Neural cell (in vitro differentiated cells): Measurements from ENCODE around the gene TPRG1L. TPM values are rescaled to one million over a fixed set of nuclear protein-coding genes. Genes with fewer than 3 reads are reported as not detected.
A peak's percentile ranks its signal among the peaks of the same experiment; 100 is the strongest.

Experiments
- H2AFZ ChIP-seq: fragments of 200-600, 300-800 bp; sonication (generic), shearing (Covaris generic); 2 replicates; pipeline ENCODE4 v1.6.0; 2014; ENCODE audit warnings: low read depth, mild to moderate bottlenecking, antibody characterized with exemption, low read length, moderate library complexity
- H3F3A ChIP-seq: fragments of 200-600 bp; shearing (Covaris generic); 2 replicates; pipeline ENCODE4 v1.6.1; 2016; ENCODE audit warnings: mild to moderate bottlenecking, moderate library complexity, mixed read lengths, antibody characterized with exemption, low read length; ENCODE audit not compliant: insufficient read depth, poor library complexity, severe bottlenecking
- H3K27ac ChIP-seq: fragments of 200-600, 300-800 bp; sonication (generic), shearing (Covaris generic); 2 replicates; pipeline ENCODE4 v1.5.1; 2014; ENCODE audit warnings: mild to moderate bottlenecking, low read length, moderate library complexity
- H3K27me3 ChIP-seq: fragments of 300-800, 200-600 bp; sonication (generic), shearing (Covaris generic); 2 replicates; pipeline ENCODE4 v1.6.0; 2014; ENCODE audit warnings: mild to moderate bottlenecking, low read depth, low read length, moderate library complexity; ENCODE audit not compliant: insufficient read depth
- H3K36me3 ChIP-seq: fragments of 300-800, 200-600 bp; sonication (generic), shearing (Covaris generic); 2 replicates; pipeline ENCODE4 v1.5.1; 2014; ENCODE audit warnings: mild to moderate bottlenecking, antibody characterized with exemption, low read length, moderate library complexity; ENCODE audit not compliant: insufficient read depth
- H3K4me2 ChIP-seq: fragments of 300-800, 200-600 bp; sonication (generic), shearing (Covaris generic); 2 replicates; pipeline ENCODE4 v1.6.0; 2014; ENCODE audit warnings: mild to moderate bottlenecking, low read length
- H3K4me3 ChIP-seq: fragments of 300-800, 200-600 bp; sonication (generic), shearing (Covaris generic); 2 replicates; pipeline ENCODE4 v1.5.1; 2014; ENCODE audit warnings: mild to moderate bottlenecking, low read length, moderate library complexity
- H3K79me2 ChIP-seq: fragments of 200-600 bp; shearing (Covaris generic); replicated peaks from 2 replicates; pipeline ENCODE4 v1.6.0; 2014; ENCODE audit warnings: mild to moderate bottlenecking, low read length, moderate library complexity; ENCODE audit not compliant: insufficient read depth
- H3K9ac ChIP-seq: fragments of 300-800, 200-600 bp; sonication (generic), shearing (Covaris generic); 2 replicates; pipeline ENCODE4 v1.6.1; 2016; ENCODE audit warnings: mild to moderate bottlenecking, low read length, mixed read lengths
- H3K9me2 ChIP-seq: fragments of 200-600 bp; shearing (Covaris generic); 2 replicates; pipeline ENCODE4 v1.6.1; 2016; ENCODE audit warnings: mild to moderate bottlenecking, low read length, mixed read lengths; ENCODE audit not compliant: insufficient read depth
- H3K9me3 ChIP-seq: fragments of 200-600, 300-800 bp; sonication (generic), shearing (Covaris generic); 2 replicates; pipeline ENCODE4 v1.6.1; 2016; ENCODE audit warnings: mild to moderate bottlenecking, mixed run types, low read length, moderate library complexity, mixed read lengths
- H4K20me1 ChIP-seq: fragments of 200-600 bp; shearing (Covaris generic); 2 replicates; pipeline ENCODE4 v1.6.1; 2016; ENCODE audit warnings: mild to moderate bottlenecking, mixed run types; ENCODE audit not compliant: insufficient read depth
- EP300 ChIP-seq: fragments of 450-650 bp; conservative IDR thresholded peaks from 2 replicates; pipeline ENCODE4 v1.6.1; 2014; ENCODE audit warnings: antibody characterized with exemption, mild to moderate bottlenecking, moderate library complexity; ENCODE audit not compliant: poor library complexity, severe bottlenecking
- EZH2 ChIP-seq: fragments of 200-600, 300-800 bp; shearing (Covaris generic), sonication (generic); IDR thresholded peaks from 2 replicates; pipeline ENCODE4 v1.6.1; 2014; ENCODE audit warnings: antibody characterized with exemption, low read length, borderline replicate concordance, mild to moderate bottlenecking; ENCODE audit not compliant: insufficient read depth, poor library complexity, severe bottlenecking
- MXI1 ChIP-seq: fragments of 450-650 bp; conservative IDR thresholded peaks from 2 replicates; pipeline ENCODE4 v1.6.1; 2014; ENCODE audit warnings: antibody characterized with exemption, mild to moderate bottlenecking; ENCODE audit not compliant: poor library complexity, severe bottlenecking
- POLR2AphosphoS5 ChIP-seq: IDR thresholded peaks from 2 replicates; pipeline ENCODE4 v1.6.1; 2012
- RAD21 ChIP-seq: fragments of 450-650 bp; conservative IDR thresholded peaks from 2 replicates; pipeline ENCODE4 v1.6.1; 2014; ENCODE audit warnings: antibody characterized with exemption, mild to moderate bottlenecking, moderate library complexity
- SMC3 ChIP-seq: fragments of 450-650 bp; conservative IDR thresholded peaks from 2 replicates; pipeline ENCODE4 v1.6.1; 2014; ENCODE audit warnings: antibody characterized with exemption, mild to moderate bottlenecking, moderate library complexity; ENCODE audit not compliant: poor library complexity
- TAF1 ChIP-seq: IDR thresholded peaks from 2 replicates; pipeline ENCODE4 v1.6.1; 2012; ENCODE audit warnings: low read depth
- polyA plus RNA-seq: library from polyadenylated mRNA; depleted of rRNA; stranded (reverse); fragments of >200 nt; gene quantifications from 2 replicates; pipeline ENCODE4 v1.2.3, GENCODE V29; 2014
- TF ChIP-seq, protein P1 (sequence below): fragments of 450-650 bp; IDR thresholded peaks from 2 replicates; pipeline ENCODE4 v1.5.1; 2014; ENCODE audit warnings: antibody characterized with exemption, mild to moderate bottlenecking, moderate library complexity; ENCODE audit not compliant: poor library complexity, severe bottlenecking
- TF ChIP-seq, protein P2 (sequence below): IDR thresholded peaks from 2 replicates; pipeline ENCODE4 v1.6.1; 2012; ENCODE audit warnings: borderline replicate concordance

Gene TPRG1L
- polyA plus RNA-seq, 1 donor from 2014 or later: 22.4 TPM

DNA sequence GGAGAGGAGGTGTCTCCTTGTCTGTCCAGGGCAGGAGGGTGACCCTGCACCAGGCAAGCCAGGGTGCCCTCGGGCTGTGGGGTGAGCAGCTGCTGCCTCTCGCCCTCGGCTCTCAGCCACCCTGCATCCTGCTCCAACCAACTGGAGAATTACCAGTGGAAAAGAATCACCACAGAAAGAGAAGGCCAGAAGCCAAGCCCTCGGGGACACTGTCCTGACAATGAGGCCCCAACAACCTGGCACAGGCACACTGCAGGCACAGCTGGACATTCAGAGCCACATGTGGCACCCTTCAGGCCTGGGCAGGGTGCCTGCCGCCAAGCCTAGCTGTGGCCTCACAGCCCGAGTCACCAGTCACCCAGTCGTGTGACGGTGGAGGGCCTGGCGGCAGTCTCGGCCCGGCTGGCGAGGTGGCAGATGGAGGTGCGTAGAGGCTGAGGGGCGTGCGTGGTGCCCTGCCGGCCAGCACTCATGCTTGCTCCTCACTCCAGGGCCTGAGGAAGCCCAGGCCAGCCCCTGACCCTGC, 25.5 kb upstream of the TPRG1L start:
- Histone ChIP-seq H3K79me2 (no peaks in the 10 kb centered on the region), H2AFZ (no peak overlapping the region), H3F3A (no peaks in the 10 kb centered on the region), H3K27ac (no peak overlapping the region), H3K27me3 (no peaks in the 10 kb centered on the region), H4K20me1 (no peaks in the 10 kb centered on the region), H3K4me2 (no peak overlapping the region), H3K36me3 (no peaks in the 10 kb centered on the region), H3K4me3 (no peak overlapping the region), H3K9me2 (no peaks in the 10 kb centered on the region), H3K9ac (peak overlapping the region; percentile 46), H3K9me3 (no peaks in the 10 kb centered on the region)
- TF ChIP-seq, protein P1, sequence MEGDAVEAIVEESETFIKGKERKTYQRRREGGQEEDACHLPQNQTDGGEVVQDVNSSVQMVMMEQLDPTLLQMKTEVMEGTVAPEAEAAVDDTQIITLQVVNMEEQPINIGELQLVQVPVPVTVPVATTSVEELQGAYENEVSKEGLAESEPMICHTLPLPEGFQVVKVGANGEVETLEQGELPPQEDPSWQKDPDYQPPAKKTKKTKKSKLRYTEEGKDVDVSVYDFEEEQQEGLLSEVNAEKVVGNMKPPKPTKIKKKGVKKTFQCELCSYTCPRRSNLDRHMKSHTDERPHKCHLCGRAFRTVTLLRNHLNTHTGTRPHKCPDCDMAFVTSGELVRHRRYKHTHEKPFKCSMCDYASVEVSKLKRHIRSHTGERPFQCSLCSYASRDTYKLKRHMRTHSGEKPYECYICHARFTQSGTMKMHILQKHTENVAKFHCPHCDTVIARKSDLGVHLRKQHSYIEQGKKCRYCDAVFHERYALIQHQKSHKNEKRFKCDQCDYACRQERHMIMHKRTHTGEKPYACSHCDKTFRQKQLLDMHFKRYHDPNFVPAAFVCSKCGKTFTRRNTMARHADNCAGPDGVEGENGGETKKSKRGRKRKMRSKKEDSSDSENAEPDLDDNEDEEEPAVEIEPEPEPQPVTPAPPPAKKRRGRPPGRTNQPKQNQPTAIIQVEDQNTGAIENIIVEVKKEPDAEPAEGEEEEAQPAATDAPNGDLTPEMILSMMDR: no peak
- no peak for TF ChIP-seq POLR2AphosphoS5
- TF ChIP-seq EP300: no peak
- no peak for TF ChIP-seq MXI1
- no peak for TF ChIP-seq TAF1
- no peak for TF ChIP-seq EZH2
- TF ChIP-seq, protein P2, sequence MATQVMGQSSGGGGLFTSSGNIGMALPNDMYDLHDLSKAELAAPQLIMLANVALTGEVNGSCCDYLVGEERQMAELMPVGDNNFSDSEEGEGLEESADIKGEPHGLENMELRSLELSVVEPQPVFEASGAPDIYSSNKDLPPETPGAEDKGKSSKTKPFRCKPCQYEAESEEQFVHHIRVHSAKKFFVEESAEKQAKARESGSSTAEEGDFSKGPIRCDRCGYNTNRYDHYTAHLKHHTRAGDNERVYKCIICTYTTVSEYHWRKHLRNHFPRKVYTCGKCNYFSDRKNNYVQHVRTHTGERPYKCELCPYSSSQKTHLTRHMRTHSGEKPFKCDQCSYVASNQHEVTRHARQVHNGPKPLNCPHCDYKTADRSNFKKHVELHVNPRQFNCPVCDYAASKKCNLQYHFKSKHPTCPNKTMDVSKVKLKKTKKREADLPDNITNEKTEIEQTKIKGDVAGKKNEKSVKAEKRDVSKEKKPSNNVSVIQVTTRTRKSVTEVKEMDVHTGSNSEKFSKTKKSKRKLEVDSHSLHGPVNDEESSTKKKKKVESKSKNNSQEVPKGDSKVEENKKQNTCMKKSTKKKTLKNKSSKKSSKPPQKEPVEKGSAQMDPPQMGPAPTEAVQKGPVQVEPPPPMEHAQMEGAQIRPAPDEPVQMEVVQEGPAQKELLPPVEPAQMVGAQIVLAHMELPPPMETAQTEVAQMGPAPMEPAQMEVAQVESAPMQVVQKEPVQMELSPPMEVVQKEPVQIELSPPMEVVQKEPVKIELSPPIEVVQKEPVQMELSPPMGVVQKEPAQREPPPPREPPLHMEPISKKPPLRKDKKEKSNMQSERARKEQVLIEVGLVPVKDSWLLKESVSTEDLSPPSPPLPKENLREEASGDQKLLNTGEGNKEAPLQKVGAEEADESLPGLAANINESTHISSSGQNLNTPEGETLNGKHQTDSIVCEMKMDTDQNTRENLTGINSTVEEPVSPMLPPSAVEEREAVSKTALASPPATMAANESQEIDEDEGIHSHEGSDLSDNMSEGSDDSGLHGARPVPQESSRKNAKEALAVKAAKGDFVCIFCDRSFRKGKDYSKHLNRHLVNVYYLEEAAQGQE: no peak
- no peak for TF ChIP-seq SMC3
- TF ChIP-seq RAD21: no peak

DNA sequence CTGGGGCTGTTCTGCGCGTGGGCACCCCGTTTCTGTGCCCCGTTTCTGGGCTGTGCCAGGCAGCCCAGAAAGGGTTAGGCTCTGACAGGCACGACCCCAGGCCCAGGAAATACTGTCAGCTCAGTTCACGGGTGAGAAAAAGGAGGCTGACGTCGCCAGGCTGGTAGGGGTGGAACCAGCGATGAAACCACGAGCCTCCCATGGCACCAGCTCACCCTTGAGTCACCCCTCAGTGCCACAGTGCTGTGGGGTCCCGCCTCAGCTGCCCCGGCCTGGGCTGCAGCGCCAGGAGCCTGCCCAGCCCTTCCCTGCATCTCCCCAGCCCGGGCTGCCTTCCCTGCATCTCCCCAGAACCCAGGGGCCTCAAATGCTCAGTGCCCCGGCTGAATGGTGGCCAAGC, 25.0 kb upstream of the TPRG1L start:
- Histone ChIP-seq H3K36me3 (no peaks in the 10 kb centered on the region), H3K9ac (no peak overlapping the region), H3K27me3 (no peaks in the 10 kb centered on the region), H3K9me3 (no peaks in the 10 kb centered on the region), H3K79me2 (no peaks in the 10 kb centered on the region), H3K4me3 (no peak overlapping the region), H3K27ac (no peak overlapping the region), H3K4me2 (no peak overlapping the region), H3K9me2 (no peaks in the 10 kb centered on the region), H2AFZ (no peak overlapping the region), H4K20me1 (no peaks in the 10 kb centered on the region), H3F3A (no peaks in the 10 kb centered on the region)
- no peak for TF ChIP-seq TAF1
- TF ChIP-seq MXI1: no peak

DNA sequence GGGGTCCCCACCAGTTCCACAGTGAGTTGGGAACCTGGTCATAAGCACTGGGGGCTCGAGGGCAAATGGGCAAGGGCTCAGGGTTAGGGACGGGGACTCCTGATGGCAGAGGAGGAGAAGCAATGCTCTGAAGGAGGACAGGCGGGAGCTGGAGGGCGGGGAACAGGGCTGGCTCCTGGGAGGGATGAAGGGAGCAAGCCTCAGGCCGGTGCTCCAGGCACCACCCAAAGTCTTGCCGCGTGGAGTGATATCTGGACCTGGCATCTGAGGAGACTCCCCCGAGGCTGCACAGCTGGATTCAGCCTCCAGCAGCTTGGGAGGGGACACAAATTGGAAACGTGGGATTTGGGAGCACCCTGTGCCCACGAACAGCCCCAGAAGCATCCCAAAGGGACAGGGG, 24.5 kb upstream of the TPRG1L start:
- Histone ChIP-seq H2AFZ (no peak overlapping the region), H3K9me3 (no peaks in the 10 kb centered on the region), H3K36me3 (no peaks in the 10 kb centered on the region), H4K20me1 (no peaks in the 10 kb centered on the region), H3K9ac (no peak overlapping the region), H3K4me2 (no peak overlapping the region), H3K79me2 (no peaks in the 10 kb centered on the region), H3F3A (no peaks in the 10 kb centered on the region), H3K9me2 (no peaks in the 10 kb centered on the region), H3K27me3 (no peaks in the 10 kb centered on the region), H3K27ac (no peak overlapping the region), H3K4me3 (no peak overlapping the region)
- TF ChIP-seq, protein P2: no peak
- TF ChIP-seq RAD21 (no peak), EP300 (no peak), POLR2AphosphoS5 (no peak), EZH2 (no peak), MXI1 (no peak), TAF1 (no peak), SMC3 (no peak)
- TF ChIP-seq, protein P1: no peak
